Ovary (tissue), 9 donors: ENCODE results near the gene ANK2. TPM values are rescaled to one million over a fixed set of nuclear protein-coding genes. Genes with fewer than 3 reads are reported as not detected.

Experiments used
- DNase-seq, 5 donors: peaks; one replicate each; pipeline ENCODE4 v3.0.0-alpha.2; 2019 to 2020
- H3K27ac ChIP-seq, 2 donors: fragments of 200-600 bp; one replicate each; pipeline versions ENCODE4 v1.5.1 to v1.8.0; 2019 to 2022
- H3K27me3 ChIP-seq: fragments of 200-600 bp; one replicate; pipeline ENCODE4 v1.8.0; 2022
- H3K36me3 ChIP-seq: fragments of 200-600 bp; sonication (generic); one replicate; pipeline ENCODE4 v1.5.1; 2019
- H3K4me1 ChIP-seq: one replicate; pipeline ENCODE4 v1.8.1; 2013; ENCODE audit warnings: mild to moderate bottlenecking, moderate library complexity; ENCODE audit not compliant: insufficient read depth
- H3K4me3 ChIP-seq: fragments of 200-600 bp; sonication (generic); one replicate; pipeline ENCODE4 v1.5.1; 2017
- H3K9me3 ChIP-seq, 2 donors: fragments of 200-600 bp in 1 of 2; sonication (generic) in 1 of 2; one replicate each; pipeline versions ENCODE4 v1.5.1 to v1.8.1; 2013 to 2019; ENCODE audit warnings: mild to moderate bottlenecking in 1 of 2, moderate library complexity in 1 of 2
- EP300 ChIP-seq: sonication (generic); formaldehyde crosslinking; IDR thresholded peaks from one replicate; pipeline ENCODE4 v1.6.1; 2017; ENCODE audit warnings: antibody characterized with exemption
- POLR2A ChIP-seq: fragments of 450-650 bp; IDR thresholded peaks from one replicate; pipeline ENCODE4 v1.6.1; 2017; ENCODE audit warnings: antibody characterized with exemption, mild to moderate bottlenecking, moderate library complexity
- WGBS, 3 donors: extraction: QIAGEN DNeasy Blood & Tissue Kit in 1 of 3; methylation state at CpG; one replicate each; pipeline versions ENCODE4 v1.1.5 to v1.1.7; 2013 to 2017; 5-methylcytosine and 5-hydroxymethylcytosine counted together
- intact Hi-C, 4 donors: fragments of 100-400 bp; cut with DNase I; formaldehyde crosslinking; loops; one replicate each; pipeline versions ENCODE4 v1.11.0 to v1.15.1; 2022 to 2023
- microRNA counts: library from miRNA; unstranded; fragments of <30 nt; microRNA quantifications from one replicate; lab custom pipeline; 2016
- microRNA-seq, 3 donors: library from miRNA; unstranded; fragments of <30 nt; microRNA quantifications; one replicate each; pipeline versions ENCODE4 to v1.2.0, GENCODE V29; 2019 to 2020
- polyA plus RNA-seq, 2 donors: library from polyadenylated mRNA; stranded (reverse); fragments of 200-250 nt in 1 of 2; fragments of 350-450 nt in 1 of 2; fragmentation: Illumina TruSeq in 1 of 2; extraction: RNeasy Lipid Tissue Mini Kit (QIAGEN cat#74804) in 1 of 2; gene quantifications; one replicate each; pipeline ENCODE4 v1.2.3, GENCODE V29; 2013 to 2014
- small RNA-seq: library from RNA; depleted of rRNA; stranded (forward); fragments of <200 nt; gene quantifications from one replicate; pipeline ENCODE3, GENCODE V24; 2016
- total RNA-seq, 7 donors: library from RNA; depleted of rRNA in 2 of 7; stranded (reverse); fragments of >200 nt in 2 of 7; fragmentation: NEBNext Ultra II Directional in 3 of 7; extraction: Animal tissue kit (Norgen Biotek cat#: 25700) in 3 of 7; gene quantifications; one replicate each; pipeline versions ENCODE4 v1.1.0 to v1.2.4, GENCODE V29; 2016 to 2023
- TF ChIP-seq, protein P1 (sequence below), 3 donors: fragments of 450-650 bp in 2 of 3; fragments of 200-600 bp in 1 of 3; IDR thresholded peaks; one replicate each; pipeline versions ENCODE4 v1.5.1 to v1.8.0; 2016 to 2022; ENCODE audit warnings: antibody characterized with exemption in 3 of 3, mild to moderate bottlenecking in 1 of 3
- donor health status: DM: no; HTN: no; CAD: no; lungs with moderate emphysema.
- donor health status: DM: no; HTN: no; CAD: no.
- donor health status: Bipolar disorder and iron deficiency.
- donor health status: DM: yes; HTN: yes; CAD: no.
- donor health status: DM: no; HTN: no; CAD: no.
- donor health status: DM: yes; HTN: yes; CAD: no.

The ANK2 gene
- total and polyA plus RNA-seq, 9 donors = 26.4 to 120 (median 66.9) TPM

DNA sequence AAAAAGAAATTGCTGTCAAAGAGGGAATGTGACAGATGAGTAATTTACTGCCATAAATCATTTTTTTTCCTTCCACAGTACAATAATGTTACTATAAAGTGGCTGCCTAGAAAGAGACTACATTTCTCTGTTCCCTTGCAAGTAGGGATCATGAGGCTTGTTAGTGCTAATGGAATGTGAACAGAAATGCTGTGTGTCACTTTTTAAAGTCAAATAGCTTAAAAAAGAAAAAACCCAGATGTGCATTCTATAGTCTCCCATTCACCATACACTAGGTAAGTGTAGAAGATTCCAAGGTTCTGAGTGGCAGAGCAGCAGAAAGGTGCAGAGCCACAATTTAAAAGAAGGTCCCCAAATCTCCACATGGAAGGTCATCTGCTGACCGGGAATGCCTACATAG lies 383.7 kb downstream of the ANK2 start:
- intact Hi-C loops = no loop called here
- WGBS, 3 donors = 86 to 95% (median 94%) methylated on average over 1 of the region's 1 CpG
- Histone ChIP-seq H3K36me3 (no peaks in the 10 kb centered on the region), H3K27ac (no peak overlapping the region), H3K27me3 (no peaks in the 10 kb centered on the region), H3K4me3 (no peak overlapping the region), H3K4me1 (peaks cover 4% of the 10 kb centered on the region), H3K9me3 (no peaks in the 10 kb centered on the region)
- no peak for DNase-seq
- TF ChIP-seq EP300 (no peak), POLR2A (no peak)
- TF ChIP-seq, protein P1, sequence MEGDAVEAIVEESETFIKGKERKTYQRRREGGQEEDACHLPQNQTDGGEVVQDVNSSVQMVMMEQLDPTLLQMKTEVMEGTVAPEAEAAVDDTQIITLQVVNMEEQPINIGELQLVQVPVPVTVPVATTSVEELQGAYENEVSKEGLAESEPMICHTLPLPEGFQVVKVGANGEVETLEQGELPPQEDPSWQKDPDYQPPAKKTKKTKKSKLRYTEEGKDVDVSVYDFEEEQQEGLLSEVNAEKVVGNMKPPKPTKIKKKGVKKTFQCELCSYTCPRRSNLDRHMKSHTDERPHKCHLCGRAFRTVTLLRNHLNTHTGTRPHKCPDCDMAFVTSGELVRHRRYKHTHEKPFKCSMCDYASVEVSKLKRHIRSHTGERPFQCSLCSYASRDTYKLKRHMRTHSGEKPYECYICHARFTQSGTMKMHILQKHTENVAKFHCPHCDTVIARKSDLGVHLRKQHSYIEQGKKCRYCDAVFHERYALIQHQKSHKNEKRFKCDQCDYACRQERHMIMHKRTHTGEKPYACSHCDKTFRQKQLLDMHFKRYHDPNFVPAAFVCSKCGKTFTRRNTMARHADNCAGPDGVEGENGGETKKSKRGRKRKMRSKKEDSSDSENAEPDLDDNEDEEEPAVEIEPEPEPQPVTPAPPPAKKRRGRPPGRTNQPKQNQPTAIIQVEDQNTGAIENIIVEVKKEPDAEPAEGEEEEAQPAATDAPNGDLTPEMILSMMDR (IDR thresholded peaks at IDR 0.05) = no peak

MicroRNAs within 50 kb of the gene (microRNA counts, 767-probe panel; counts per million panel counts)
- 530 counts per million, percentile 78 among the panel's probes with 10 or more counts for microRNA hsa-miR-1243 (lab: Ali Mortazavi, UCI)

Small RNA genes within 50 kb of the gene (microRNA-seq; reads per million reads assigned to microRNA genes)
- gene MIR1243 = 0 to 0.95 (median 0.54) reads per million in 3 donors
- gene MIR8082 = 0 reads per million in 3 donors

Small RNA genes within 50 kb of the gene (small RNA-seq; reads per million reads assigned to genes)
- gene MIR8082 (not detected), gene RN7SL184P (not detected), gene RNU1-138P (not detected)
